Measurements from ENCODE around the gene MAPKBP1.

GRCh38 chr15:41836713-41837454 lies 62.6 kb downstream of the MAPKBP1 start:
- no peak for TF ChIP-seq CTCF (IDR thresholded peaks at IDR 0.05)
- TF ChIP-seq POLR2A (IDR thresholded peaks at IDR 0.05) = no peak
